ENCODE results near the gene SNX20. TPM values are rescaled to one million over a fixed set of nuclear protein-coding genes. Genes with fewer than 3 reads are reported as not detected.

Gene SNX20
- total and polyA plus RNA-seq, 2 donors (not counting 3 experiments of a cell fraction or from before 2014, with no cell fraction given) = not detected

- H3K27me3 ChIP-seq (ENCODE audit: control insufficient read depth in 2 of 2, insufficient read depth in 2 of 2, low read length in 2 of 2) = no peaks in the 10 kb centered on the region
- dilution Hi-C loops (cut with MboI; ENCODE audit: extremely low pct_ligation_motif_present, low sequenced_read_pairs) = no loop called here
- no peaks in the 10 kb centered on the region for H3K9me3 ChIP-seq (replicated peaks; ENCODE audit: control insufficient read depth, insufficient read depth, low read length)
- CTCF ChIA-PET = interaction anchor here (1.8 kb wide), 1 partner anchor 47 kb away, joined by 5 read pairs; no protein-coding TSS in a partner anchor
- H3K36me3 ChIP-seq (ENCODE audit: control insufficient read depth in 2 of 2, extremely low read depth in 1 of 2, insufficient read depth in 2 of 2, low read length in 2 of 2) = no peaks in the 10 kb centered on the region
- TF ChIP-seq POLR2A (IDR thresholded peaks at IDR 0.05; ENCODE audit: low read depth, low read length) = no peak
- TF ChIP-seq EZH2 (IDR thresholded peaks at IDR 0.05; ENCODE audit: borderline replicate concordance, low read depth, low read length, severe bottlenecking) = no peak
- no peak for TF ChIP-seq GATA2 (IDR thresholded peaks at IDR 0.05; ENCODE audit: insufficient read depth, insufficient read length, low read depth, low read length)
- TF ChIP-seq MYC (IDR thresholded peaks at IDR 0.05; ENCODE audit: low read depth, low read length) = no peak
- TF ChIP-seq POLR2AphosphoS5 (IDR thresholded peaks at IDR 0.05; ENCODE audit: insufficient read depth, low read depth, low read length) = no peak
- TF ChIP-seq MAX (IDR thresholded peaks at IDR 0.05; ENCODE audit: insufficient read depth, insufficient read length) = no peak
- TF ChIP-seq JUN (IDR thresholded peaks at IDR 0.05; ENCODE audit: borderline replicate concordance, insufficient read depth, insufficient read length, low read depth) = no peak
- TF ChIP-seq CTCF (IDR thresholded peaks at IDR 0.05; ENCODE audit: extremely low read depth in 1 of 2, insufficient read depth in 1 of 2, low read depth in 1 of 2, low read length in 2 of 2) = no peak
- no peak for TF ChIP-seq FOS (IDR thresholded peaks at IDR 0.05; ENCODE audit: borderline replicate concordance, insufficient read depth, low read length)
- intact Hi-C loops (cut with micrococcal nuclease) = no loop called here
- H3K9ac ChIP-seq (replicated peaks; ENCODE audit: extremely low read depth, insufficient read depth, low read length) = no peak overlapping the region
- no peak overlapping the region for H3K27ac ChIP-seq (ENCODE audit: insufficient read depth, low read depth, low read length)
- DNase-seq (ENCODE audit: low read depth, low spot score) = no peak
- FAIRE-seq = no peak
- no TSS peak for BruUV-seq (replicated peaks)
- H3K4me2 ChIP-seq (ENCODE audit: insufficient read depth, low read length) = no peak overlapping the region
- H3K4me1 ChIP-seq (ENCODE audit: control insufficient read depth, extremely low read depth, insufficient read depth, low read length) = no peaks in the 10 kb centered on the region
- no peak overlapping the region for H3K4me3 ChIP-seq (replicated peaks in 1 of 3; ENCODE audit: insufficient read depth in 1 of 3, low read depth in 1 of 3, low read length in 3 of 3)
- no peak overlapping the region for H2AFZ ChIP-seq (ENCODE audit: low read depth, low read length)
- H4K20me1 ChIP-seq (replicated peaks; ENCODE audit: control insufficient read depth, extremely low read depth, insufficient read depth, low read length) = no peaks in the 10 kb centered on the region
- POLR2A ChIA-PET = no interaction called here
- no peaks in the 10 kb centered on the region for H3K79me2 ChIP-seq (ENCODE audit: control insufficient read depth, insufficient read depth, low read length)
- H3K9me1 ChIP-seq (replicated peaks; ENCODE audit: control insufficient read depth, extremely low read depth, insufficient read depth, low read length) = no peaks in the 10 kb centered on the region
These were observed 30.9 kb upstream of the SNX20 start for GRCh38 chr16:50711862-50712559.
